Caco-2 (cell line): Measurements from ENCODE around the gene DPAGT1. TPM values are rescaled to one million over a fixed set of nuclear protein-coding genes. Genes with fewer than 3 reads are reported as not detected.

Experiments used
- BruUV-seq: library from RNA; stranded (reverse); fragments of 400-500 nt; replicated peaks from 2 replicates; lab custom pipeline; 2021; lab: Mats Ljungman, UMichigan
- CTCF ChIA-PET: fragments of 300-600 bp; sonication (Branson Sonifier 250); formaldehyde crosslinking; loops from one replicate; lab custom pipeline; 2022; ENCODE audit warnings: antibody characterized with exemption; lab: Charles Lee
- POLR2A ChIA-PET: fragments of 300-600 bp; sonication (Branson Sonifier 250); formaldehyde crosslinking; loops from one replicate; lab custom pipeline; 2022; ENCODE audit warnings: antibody characterized with exemption; lab: Charles Lee
- DNase-seq, 2 experiments: peaks; one replicate each; pipeline versions ENCODE4 v3.0.0 to v3.0.0-alpha.2; 2020 to 2022
- H3K27me3 ChIP-seq: replicated peaks from 2 replicates; pipeline ENCODE4 v1.6.0; 2011; ENCODE audit warnings: low read length; ENCODE audit not compliant: control insufficient read depth, insufficient read depth
- H3K36me3 ChIP-seq: 2 replicates; pipeline ENCODE4 v1.5.1; 2011; ENCODE audit warnings: low read length; ENCODE audit not compliant: control insufficient read depth, insufficient read depth
- H3K4me1 ChIP-seq: fragments of 250-450 bp; sonication (Bioruptor Pico); 2 replicates; pipeline ENCODE4 v1.5.1; 2020; ENCODE audit warnings: mild to moderate bottlenecking
- H3K4me3 ChIP-seq: 2 replicates; pipeline ENCODE4 v1.5.1; 2011; ENCODE audit warnings: low read depth, mild to moderate bottlenecking, control low read depth, low read length
- H3K9me3 ChIP-seq: fragments of 250-450 bp; sonication (Bioruptor Pico); 2 replicates; pipeline ENCODE4 v1.5.1; 2020; ENCODE audit warnings: mild to moderate bottlenecking, moderate library complexity
- H3K27ac Mint-ChIP-seq: one replicate; pipeline ENCODE4 v1.8.0; 2022; ENCODE audit warnings: mixed read lengths; ENCODE audit not compliant: unreplicated experiment
- H3K27me3 Mint-ChIP-seq: one replicate; pipeline ENCODE4 v1.8.0; 2022; ENCODE audit warnings: mixed read lengths; ENCODE audit not compliant: insufficient read depth, unreplicated experiment
- H3K36me3 Mint-ChIP-seq: one replicate; pipeline ENCODE4 v1.8.0; 2022; ENCODE audit warnings: mild to moderate bottlenecking, mixed read lengths; ENCODE audit not compliant: insufficient read depth, unreplicated experiment
- H3K4me1 Mint-ChIP-seq: one replicate; pipeline ENCODE4 v1.8.0; 2022; ENCODE audit warnings: low read depth, mixed read lengths; ENCODE audit not compliant: unreplicated experiment
- H3K4me3 Mint-ChIP-seq: one replicate; pipeline ENCODE4 v1.8.0; 2022; ENCODE audit warnings: mild to moderate bottlenecking, moderate library complexity, mixed read lengths; ENCODE audit not compliant: unreplicated experiment
- H3K9me3 Mint-ChIP-seq: one replicate; pipeline ENCODE4 v1.8.0; 2022; ENCODE audit warnings: mixed read lengths; ENCODE audit not compliant: unreplicated experiment
- CTCF ChIP-seq, 2 experiments: fragments of 200-600 bp in 1 of 2; IDR thresholded peaks; 1 replicate in 1 of 2; 2 replicates in 1 of 2; pipeline versions ENCODE4 v1.5.1 to v1.8.0; 2011 to 2022; ENCODE audit warnings: antibody characterized with exemption in 1 of 2, control low read depth in 1 of 2, inconsistent platforms in 1 of 2, low read depth in 1 of 2, low read length in 1 of 2, mild to moderate bottlenecking in 1 of 2, moderate library complexity in 1 of 2; ENCODE audit not compliant: insufficient read depth in 1 of 2, severe bottlenecking in 1 of 2, unreplicated experiment in 1 of 2
- intact Hi-C: fragments of 100-400 bp; cut with micrococcal nuclease; formaldehyde crosslinking; loops from one replicate; pipeline ENCODE4 v1.10.0; 2022; ENCODE audit not compliant: unreplicated experiment
- total RNA-seq: library from RNA; stranded (reverse); gene quantifications from 2 replicates; pipeline ENCODE4 v1.2.3, GENCODE V29; 2022

The DPAGT1 gene
- total RNA-seq, 1 experiment from 2014 or later: 117 TPM

- Histone ChIP-seq H3K9me3 (no peaks in the 10 kb centered on the region), H3K36me3 (peaks cover 15% of the 10 kb centered on the region), H3K4me1 (peaks cover 10% of the 10 kb centered on the region), H3K4me3 (no peak overlapping the region), H3K27me3 (no peaks in the 10 kb centered on the region)
- Mint-ChIP-seq H3K4me1 (peaks cover 20% of the 10 kb centered on the region), H3K27me3 (no peaks in the 10 kb centered on the region), H3K36me3 (peaks cover 80% of the 10 kb centered on the region), H3K4me3 (peak overlapping the region; percentile 26), H3K27ac (no peak overlapping the region), H3K9me3 (no peaks in the 10 kb centered on the region)
- intact Hi-C loops: no loop called here
- TF ChIP-seq CTCF (IDR thresholded peaks at IDR 0.05; ENCODE audit: insufficient read depth in 1 of 2, low read depth in 1 of 2, low read length in 1 of 2, severe bottlenecking in 1 of 2, unreplicated experiment in 1 of 2): no peak
- DNase-seq: no peak
- ChIA-PET CTCF (interaction anchor here (1.3 kb wide), 1 partner anchor 31 kb away, joined by 3 read pairs; the partner anchor contains the start of gene HMBS), POLR2A (no interaction called here)
- no TSS peak for BruUV-seq
These were observed 47.2 kb downstream of the DPAGT1 start for GRCh38 chr11:119054418-119054817.

GRCh38 chr11:119052163-119052814 is 49.4 kb downstream of the DPAGT1 start:
- no peak for DNase-seq
- intact Hi-C loops: no loop called here
- ChIA-PET POLR2A (no interaction called here), CTCF (interaction anchor here (1.2 kb wide), 1 partner anchor 15 kb away, joined by 3 read pairs; the partner anchor contains the start of gene VPS11)
- BruUV-seq: no TSS peak
- no peak overlapping the region for H3K4me3 Mint-ChIP-seq
- no peaks in the 10 kb centered on the region for H3K9me3 Mint-ChIP-seq
- H3K4me1 Mint-ChIP-seq: peaks cover 8% of the 10 kb centered on the region
- H3K4me1 ChIP-seq: peaks cover 5% of the 10 kb centered on the region; the same call in 1 of the 2 replicates
- no peaks in the 10 kb centered on the region for H3K9me3 ChIP-seq
- TF ChIP-seq CTCF (IDR thresholded peaks at IDR 0.05; ENCODE audit: insufficient read depth in 1 of 2, low read depth in 1 of 2, low read length in 1 of 2, severe bottlenecking in 1 of 2, unreplicated experiment in 1 of 2): no peak
- peaks cover 24% of the 10 kb centered on the region for H3K36me3 ChIP-seq
- H3K27me3 ChIP-seq: no peaks in the 10 kb centered on the region
- H3K27me3 Mint-ChIP-seq: no peaks in the 10 kb centered on the region
- peaks cover 98% of the 10 kb centered on the region for H3K36me3 Mint-ChIP-seq
- H3K27ac Mint-ChIP-seq: no peak overlapping the region
- H3K4me3 ChIP-seq: no peak overlapping the region

DNA sequence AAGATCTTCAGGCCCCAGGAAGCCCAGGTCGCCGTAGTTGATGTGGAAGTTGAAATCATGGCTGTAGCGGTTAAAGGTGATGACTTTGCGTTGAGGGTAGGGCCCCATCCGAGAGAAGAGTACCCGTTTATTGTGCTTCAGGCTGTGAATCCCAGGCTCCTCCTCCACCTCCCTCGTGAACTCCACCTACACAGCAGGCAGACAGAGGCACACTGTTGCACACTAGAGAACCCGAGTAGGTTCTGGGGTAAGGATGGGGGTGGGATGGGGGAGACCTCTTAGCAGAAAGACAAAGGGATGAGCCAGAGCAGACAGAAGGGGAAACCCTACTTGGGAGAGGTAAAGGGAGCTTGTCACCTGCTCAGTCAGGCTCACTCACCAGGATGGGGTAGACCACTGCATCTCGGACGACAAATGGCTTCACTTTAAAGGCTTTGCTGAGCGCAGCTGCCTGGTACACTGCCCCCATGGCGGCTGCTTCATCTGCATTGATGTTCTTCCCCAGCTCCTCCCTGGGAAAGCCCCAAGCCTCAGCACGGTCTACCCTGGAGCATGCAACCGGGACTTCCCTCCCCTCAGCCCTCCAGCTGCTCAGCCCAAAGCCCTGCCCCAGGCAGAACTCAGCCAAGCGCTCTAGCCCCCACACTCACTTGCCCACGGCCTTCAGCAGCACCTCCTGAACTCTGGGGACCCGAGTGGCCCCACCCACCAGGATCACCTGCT is 50.1 kb downstream of the DPAGT1 start:
- H3K36me3 Mint-ChIP-seq: peaks cover 98% of the 10 kb centered on the region
- H3K4me3 ChIP-seq: no peak overlapping the region
- H3K9me3 ChIP-seq: no peaks in the 10 kb centered on the region
- no peak overlapping the region for H3K4me3 Mint-ChIP-seq
- no peaks in the 10 kb centered on the region for H3K9me3 Mint-ChIP-seq
- H3K36me3 ChIP-seq: peaks cover 26% of the 10 kb centered on the region
- no peak for DNase-seq
- H3K27ac Mint-ChIP-seq: no peak overlapping the region
- peaks cover 5% of the 10 kb centered on the region; the same call in 1 of the 2 replicates for H3K4me1 ChIP-seq
- BruUV-seq: TSS peak; percentile 5
- H3K4me1 Mint-ChIP-seq: peaks cover 8% of the 10 kb centered on the region
- H3K27me3 Mint-ChIP-seq: no peaks in the 10 kb centered on the region
- ChIA-PET POLR2A (interaction anchor here (0.6 to 1.2 kb wide), 2 partner anchors 16 to 193 kb away, joined by 4 to 13 read pairs; partner anchors contain the start of gene VPS11), CTCF (interaction anchor here (1.2 kb wide), 1 partner anchor 16 kb away, joined by 3 read pairs; the partner anchor contains the start of gene VPS11)
- no peaks in the 10 kb centered on the region for H3K27me3 ChIP-seq
- no peak for TF ChIP-seq CTCF (IDR thresholded peaks at IDR 0.05; ENCODE audit: insufficient read depth in 1 of 2, low read depth in 1 of 2, low read length in 1 of 2, severe bottlenecking in 1 of 2, unreplicated experiment in 1 of 2)
- intact Hi-C loops: no loop called here
